ENCODE data around the gene EPHA6.

EPHA6 gene

GRCh38 chr3:97197083-97197482 is 382.7 kb downstream of the EPHA6 start:
- TF ChIP-seq, protein P1, sequence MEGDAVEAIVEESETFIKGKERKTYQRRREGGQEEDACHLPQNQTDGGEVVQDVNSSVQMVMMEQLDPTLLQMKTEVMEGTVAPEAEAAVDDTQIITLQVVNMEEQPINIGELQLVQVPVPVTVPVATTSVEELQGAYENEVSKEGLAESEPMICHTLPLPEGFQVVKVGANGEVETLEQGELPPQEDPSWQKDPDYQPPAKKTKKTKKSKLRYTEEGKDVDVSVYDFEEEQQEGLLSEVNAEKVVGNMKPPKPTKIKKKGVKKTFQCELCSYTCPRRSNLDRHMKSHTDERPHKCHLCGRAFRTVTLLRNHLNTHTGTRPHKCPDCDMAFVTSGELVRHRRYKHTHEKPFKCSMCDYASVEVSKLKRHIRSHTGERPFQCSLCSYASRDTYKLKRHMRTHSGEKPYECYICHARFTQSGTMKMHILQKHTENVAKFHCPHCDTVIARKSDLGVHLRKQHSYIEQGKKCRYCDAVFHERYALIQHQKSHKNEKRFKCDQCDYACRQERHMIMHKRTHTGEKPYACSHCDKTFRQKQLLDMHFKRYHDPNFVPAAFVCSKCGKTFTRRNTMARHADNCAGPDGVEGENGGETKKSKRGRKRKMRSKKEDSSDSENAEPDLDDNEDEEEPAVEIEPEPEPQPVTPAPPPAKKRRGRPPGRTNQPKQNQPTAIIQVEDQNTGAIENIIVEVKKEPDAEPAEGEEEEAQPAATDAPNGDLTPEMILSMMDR (conservative IDR thresholded peaks at IDR 0.05; ENCODE audit: low read depth, low read length): no peak
- no peak overlapping the region for H3K4me3 ChIP-seq (ENCODE audit: low read length)
- DNase-seq (ENCODE audit: low read depth): no peak

DNA sequence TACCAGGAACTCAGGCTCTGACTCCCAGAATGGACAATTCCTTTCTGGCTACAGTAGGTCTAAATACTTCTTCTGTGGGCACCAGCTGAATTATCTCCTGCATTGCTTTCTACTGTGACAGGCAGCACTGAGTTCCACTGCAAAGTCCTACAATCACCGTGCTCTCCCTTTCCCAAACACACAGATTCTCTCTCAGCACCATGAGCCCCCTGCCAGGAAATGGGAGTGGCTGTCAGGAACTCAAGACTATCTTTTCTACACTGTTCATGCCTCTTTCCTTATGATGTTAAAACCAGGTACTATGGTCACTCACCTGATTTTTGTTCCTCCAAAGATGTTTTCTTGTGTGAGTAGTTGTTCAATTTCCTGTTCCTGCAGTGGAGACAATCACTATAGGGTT is 383.4 kb downstream of the EPHA6 start:
- TF ChIP-seq, protein P1 (conservative IDR thresholded peaks at IDR 0.05; ENCODE audit: low read depth, low read length): no peak
- H3K4me3 ChIP-seq (ENCODE audit: low read length): no peak overlapping the region
- no peak for DNase-seq (ENCODE audit: low read depth)

GRCh38 chr3:97200387-97200786 is 386.0 kb downstream of the EPHA6 start:
- no peak overlapping the region for H3K4me3 ChIP-seq (ENCODE audit: low read length)
- TF ChIP-seq, protein P1 (conservative IDR thresholded peaks at IDR 0.05; ENCODE audit: low read depth, low read length): no peak
- no peak for DNase-seq (ENCODE audit: low read depth)

- no peak overlapping the region for H3K4me3 ChIP-seq (ENCODE audit: low read length)
- no peak for DNase-seq (ENCODE audit: low read depth)
- TF ChIP-seq, protein P1 (conservative IDR thresholded peaks at IDR 0.05; ENCODE audit: low read depth, low read length): no peak
Observed at GRCh38 chr3:97201814-97202213, 387.4 kb downstream of the EPHA6 start.

- no peak overlapping the region for H3K4me3 ChIP-seq (ENCODE audit: low read length)
- no peak for DNase-seq (ENCODE audit: low read depth)
- TF ChIP-seq, protein P1 (conservative IDR thresholded peaks at IDR 0.05; ENCODE audit: low read depth, low read length): no peak
Observed at GRCh38 chr3:97228966-97229365, 414.6 kb downstream of the EPHA6 start.

GRCh38 chr3:97230486-97230885 is 416.1 kb downstream of the EPHA6 start:
- no peak overlapping the region for H3K4me3 ChIP-seq (ENCODE audit: low read length)
- no peak for DNase-seq (ENCODE audit: low read depth)
- TF ChIP-seq, protein P1 (conservative IDR thresholded peaks at IDR 0.05; ENCODE audit: low read depth, low read length): no peak

DNA sequence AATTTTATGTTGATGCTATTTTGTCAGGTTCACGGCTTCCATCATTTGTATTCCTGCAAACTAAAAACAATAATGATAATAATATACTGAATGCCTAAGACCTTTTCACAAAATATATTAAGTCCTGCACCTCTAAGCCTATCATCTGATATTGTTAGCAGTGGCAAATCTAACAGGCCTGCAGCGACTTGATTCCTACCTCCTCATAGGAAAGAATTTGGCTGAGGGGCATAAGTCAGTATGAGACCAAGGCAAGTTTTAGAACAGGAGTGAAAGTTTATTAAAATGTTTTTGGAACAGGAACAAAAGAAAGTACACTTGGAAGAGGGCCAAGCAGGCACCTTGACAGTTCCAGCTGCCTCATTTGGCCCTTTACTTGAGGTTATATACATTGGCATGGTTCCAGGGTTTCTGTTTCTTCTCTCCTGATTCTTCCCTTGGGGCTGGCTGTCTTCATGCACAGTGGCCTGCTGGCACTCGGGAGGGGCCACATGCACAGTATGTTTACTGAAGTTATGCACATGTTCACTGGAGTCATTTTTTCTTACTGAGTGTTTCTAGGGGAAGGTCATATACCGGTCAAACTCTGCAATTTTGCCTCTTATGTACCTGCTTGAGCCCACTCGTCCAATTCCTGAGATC is 418.1 kb downstream of the EPHA6 start:
- DNase-seq (ENCODE audit: low read depth): no peak
- TF ChIP-seq, protein P1 (conservative IDR thresholded peaks at IDR 0.05; ENCODE audit: low read depth, low read length): no peak
- no peak overlapping the region for H3K4me3 ChIP-seq (ENCODE audit: low read length)

Measured in retinal pigment epithelial cell (primary cell).